Endothelial cell (in vitro differentiated cells): ENCODE results near the gene PDE1A. TPM values are rescaled to one million over a fixed set of nuclear protein-coding genes. Genes with fewer than 3 reads are reported as not detected.

Experiments
- DNase-seq: peaks from one replicate; pipeline ENCODE4 v3.0.0; 2021; ENCODE audit warnings: low spot score
- H3K27ac Mint-ChIP-seq: one replicate; pipeline ENCODE4 v1.8.0; 2021; ENCODE audit warnings: mixed read lengths, inconsistent platforms; ENCODE audit not compliant: unreplicated experiment
- H3K27me3 Mint-ChIP-seq: one replicate; pipeline ENCODE4 v1.8.0; 2021; ENCODE audit warnings: mild to moderate bottlenecking, moderate library complexity, mixed read lengths, inconsistent platforms; ENCODE audit not compliant: unreplicated experiment
- H3K36me3 Mint-ChIP-seq: one replicate; pipeline ENCODE4 v1.8.0; 2021; ENCODE audit warnings: mild to moderate bottlenecking, low read depth, mixed read lengths, inconsistent platforms; ENCODE audit not compliant: unreplicated experiment
- H3K4me1 Mint-ChIP-seq: one replicate; pipeline ENCODE4 v1.8.0; 2021; ENCODE audit warnings: mild to moderate bottlenecking, mixed read lengths, inconsistent platforms; ENCODE audit not compliant: unreplicated experiment
- H3K4me3 Mint-ChIP-seq: one replicate; pipeline ENCODE4 v1.8.0; 2021; ENCODE audit warnings: mild to moderate bottlenecking, mixed read lengths, inconsistent platforms; ENCODE audit not compliant: unreplicated experiment
- H3K9me3 Mint-ChIP-seq: one replicate; pipeline ENCODE4 v1.8.0; 2021; ENCODE audit warnings: mixed read lengths, inconsistent platforms; ENCODE audit not compliant: unreplicated experiment
- CTCF ChIP-seq: fragments of 200-600 bp; sonication (generic); IDR thresholded peaks from one replicate; pipeline ENCODE4 v1.5.0; 2021; ENCODE audit warnings: antibody characterized with exemption; ENCODE audit not compliant: unreplicated experiment
- total RNA-seq: library from RNA; stranded (reverse); fragmentation: NEBNext Ultra II Directional; extraction: Animal tissue kit (Norgen Biotek cat#: 25700); gene quantifications from one replicate; pipeline ENCODE4 v1.2.1, GENCODE V29; 2021; ENCODE audit not compliant: unreplicated experiment

Gene PDE1A
- total RNA-seq, 1 donor from 2014 or later: 21.6 TPM

- Mint-ChIP-seq H3K9me3 (no peaks in the 10 kb centered on the region), H3K4me3 (no peak overlapping the region), H3K27ac (no peak overlapping the region), H3K27me3 (peaks cover 1% of the 10 kb centered on the region), H3K4me1 (peaks cover 5% of the 10 kb centered on the region), H3K36me3 (no peaks in the 10 kb centered on the region)
- TF ChIP-seq CTCF: no peak
- no peak for DNase-seq
These were observed 81.5 kb downstream of the PDE1A start for GRCh38 chr2:182345384-182345783.

- Mint-ChIP-seq H3K4me3 (no peak overlapping the region), H3K27me3 (no peaks in the 10 kb centered on the region), H3K36me3 (no peaks in the 10 kb centered on the region), H3K4me1 (no peaks in the 10 kb centered on the region), H3K27ac (no peak overlapping the region), H3K9me3 (peaks cover 6% of the 10 kb centered on the region)
- TF ChIP-seq CTCF: no peak
- no peak for DNase-seq
These were observed 96.2 kb downstream of the PDE1A start for GRCh38 chr2:182330451-182331305.

GRCh38 chr2:182324665-182325064 is 102.2 kb downstream of the PDE1A start:
- TF ChIP-seq CTCF: no peak
- Mint-ChIP-seq H3K4me1 (no peaks in the 10 kb centered on the region), H3K27me3 (no peaks in the 10 kb centered on the region), H3K27ac (no peak overlapping the region), H3K4me3 (no peak overlapping the region), H3K36me3 (no peaks in the 10 kb centered on the region), H3K9me3 (no peaks in the 10 kb centered on the region)
- DNase-seq: no peak

- no peak for DNase-seq
- no peak overlapping the region for H3K4me3 Mint-ChIP-seq
- no peak for TF ChIP-seq CTCF
- no peaks in the 10 kb centered on the region for H3K9me3 Mint-ChIP-seq
- no peak overlapping the region for H3K27ac Mint-ChIP-seq
- H3K36me3 Mint-ChIP-seq: no peaks in the 10 kb centered on the region
- no peaks in the 10 kb centered on the region for H3K27me3 Mint-ChIP-seq
- no peaks in the 10 kb centered on the region for H3K4me1 Mint-ChIP-seq
These were observed 105.7 kb downstream of the PDE1A start for GRCh38 chr2:182321096-182321495.
